Chondrocyte (in vitro differentiated cells): ENCODE results near the gene ZNF41. TPM values are rescaled to one million over a fixed set of nuclear protein-coding genes. Genes with fewer than 3 reads are reported as not detected.
A peak's percentile ranks its signal among the peaks of the same experiment; 100 is the strongest.

Source experiments
- DNase-seq: peaks from one replicate; pipeline ENCODE4 v3.0.0; 2021; ENCODE audit warnings: mixed read lengths, low spot score
- H3K27ac Mint-ChIP-seq: one replicate; pipeline ENCODE4 v1.8.0; 2021; ENCODE audit warnings: mild to moderate bottlenecking, moderate library complexity, mixed read lengths; ENCODE audit not compliant: unreplicated experiment
- H3K27me3 Mint-ChIP-seq: 2 replicates; pipeline ENCODE4 v1.8.0; 2021; ENCODE audit warnings: low read depth, mixed read lengths
- H3K36me3 Mint-ChIP-seq: 2 replicates; pipeline ENCODE4 v1.8.0; 2021; ENCODE audit warnings: low read depth, mixed read lengths
- H3K4me1 Mint-ChIP-seq: 2 replicates; pipeline ENCODE4 v1.8.0; 2021; ENCODE audit warnings: low read depth, mild to moderate bottlenecking, mixed read lengths
- H3K4me3 Mint-ChIP-seq: one replicate; pipeline ENCODE4 v1.8.0; 2021; ENCODE audit warnings: mild to moderate bottlenecking, moderate library complexity, mixed read lengths; ENCODE audit not compliant: unreplicated experiment
- H3K9me3 Mint-ChIP-seq: 2 replicates; pipeline ENCODE4 v1.8.0; 2021; ENCODE audit warnings: low read depth, mixed read lengths
- total RNA-seq: library from RNA; stranded (reverse); gene quantifications from 3 replicates; pipeline ENCODE4 v1.2.1, GENCODE V29; 2021
- TF ChIP-seq, protein P1 (sequence below): fragments of 200-600 bp; sonication (generic); IDR thresholded peaks from 2 replicates; pipeline ENCODE4 v1.5.0; 2021; ENCODE audit warnings: antibody characterized with exemption, mild to moderate bottlenecking, moderate library complexity

ZNF41 gene
- total RNA-seq, 1 donor from 2014 or later = 4.9 TPM

DNA sequence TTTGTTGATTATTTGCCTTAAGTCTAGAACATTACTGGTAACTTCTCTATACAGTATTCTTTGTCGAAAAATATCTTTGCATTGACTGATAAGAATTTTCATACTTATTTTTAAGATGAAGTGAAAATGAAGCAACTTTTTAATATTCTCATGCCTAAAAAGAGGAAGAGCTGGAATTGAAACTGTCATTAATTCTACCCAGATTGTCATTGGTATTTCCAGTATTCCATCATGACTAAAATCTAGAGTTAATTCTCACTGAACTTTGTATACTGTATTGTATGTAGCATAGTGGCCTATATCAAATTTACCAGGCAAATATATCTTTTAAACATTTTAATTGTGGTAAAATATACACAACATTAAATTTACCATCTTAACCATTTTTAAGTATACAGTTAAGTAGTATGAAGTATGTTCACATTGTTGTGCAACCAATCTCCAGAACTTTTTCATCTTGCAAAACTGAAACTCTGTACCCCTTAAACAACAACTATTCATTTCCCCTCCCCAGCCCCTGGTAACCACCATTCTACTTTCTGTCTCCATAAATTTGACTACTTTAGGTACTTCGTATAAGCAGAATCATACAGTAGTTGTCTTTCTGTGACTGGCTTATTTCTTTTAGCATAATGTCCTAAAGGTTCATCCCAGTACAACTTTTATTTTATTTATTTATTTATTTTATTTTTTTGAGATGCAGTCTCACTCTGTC lies 24.3 kb upstream of the ZNF41 start:
- no peaks in the 10 kb centered on the region for H3K36me3 Mint-ChIP-seq
- no peak for DNase-seq
- H3K27ac Mint-ChIP-seq = no peak overlapping the region
- no peaks in the 10 kb centered on the region for H3K9me3 Mint-ChIP-seq
- no peak overlapping the region for H3K4me3 Mint-ChIP-seq
- TF ChIP-seq, protein P1, sequence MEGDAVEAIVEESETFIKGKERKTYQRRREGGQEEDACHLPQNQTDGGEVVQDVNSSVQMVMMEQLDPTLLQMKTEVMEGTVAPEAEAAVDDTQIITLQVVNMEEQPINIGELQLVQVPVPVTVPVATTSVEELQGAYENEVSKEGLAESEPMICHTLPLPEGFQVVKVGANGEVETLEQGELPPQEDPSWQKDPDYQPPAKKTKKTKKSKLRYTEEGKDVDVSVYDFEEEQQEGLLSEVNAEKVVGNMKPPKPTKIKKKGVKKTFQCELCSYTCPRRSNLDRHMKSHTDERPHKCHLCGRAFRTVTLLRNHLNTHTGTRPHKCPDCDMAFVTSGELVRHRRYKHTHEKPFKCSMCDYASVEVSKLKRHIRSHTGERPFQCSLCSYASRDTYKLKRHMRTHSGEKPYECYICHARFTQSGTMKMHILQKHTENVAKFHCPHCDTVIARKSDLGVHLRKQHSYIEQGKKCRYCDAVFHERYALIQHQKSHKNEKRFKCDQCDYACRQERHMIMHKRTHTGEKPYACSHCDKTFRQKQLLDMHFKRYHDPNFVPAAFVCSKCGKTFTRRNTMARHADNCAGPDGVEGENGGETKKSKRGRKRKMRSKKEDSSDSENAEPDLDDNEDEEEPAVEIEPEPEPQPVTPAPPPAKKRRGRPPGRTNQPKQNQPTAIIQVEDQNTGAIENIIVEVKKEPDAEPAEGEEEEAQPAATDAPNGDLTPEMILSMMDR = no peak
- H3K27me3 Mint-ChIP-seq = no peaks in the 10 kb centered on the region
- peaks cover 5% of the 10 kb centered on the region for H3K4me1 Mint-ChIP-seq

DNA sequence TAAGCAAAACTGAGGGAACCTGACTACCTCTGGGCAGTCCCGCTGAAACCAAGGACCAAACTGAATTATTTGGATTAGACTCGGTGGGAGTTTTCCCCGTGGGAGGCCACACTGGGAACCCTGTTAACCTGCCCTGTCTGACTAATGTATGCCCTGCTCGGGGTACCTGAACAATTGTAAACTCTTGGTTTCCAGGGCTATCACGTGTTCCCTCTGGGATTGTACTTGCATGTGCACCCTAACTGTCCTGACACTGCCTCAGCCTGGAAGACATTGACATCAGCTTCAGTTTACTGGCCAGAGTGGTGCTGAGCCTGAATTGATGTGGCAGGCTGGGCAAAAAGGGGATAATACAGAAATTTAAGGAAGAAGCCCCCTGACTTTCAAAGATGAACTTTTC lies 20.1 kb upstream of the ZNF41 start:
- Mint-ChIP-seq H3K9me3 (no peaks in the 10 kb centered on the region), H3K27me3 (no peaks in the 10 kb centered on the region), H3K4me1 (peaks cover 24% of the 10 kb centered on the region), H3K27ac (no peak overlapping the region), H3K4me3 (no peak overlapping the region), H3K36me3 (no peaks in the 10 kb centered on the region)
- no peak for DNase-seq
- TF ChIP-seq, protein P1 = no peak

DNA sequence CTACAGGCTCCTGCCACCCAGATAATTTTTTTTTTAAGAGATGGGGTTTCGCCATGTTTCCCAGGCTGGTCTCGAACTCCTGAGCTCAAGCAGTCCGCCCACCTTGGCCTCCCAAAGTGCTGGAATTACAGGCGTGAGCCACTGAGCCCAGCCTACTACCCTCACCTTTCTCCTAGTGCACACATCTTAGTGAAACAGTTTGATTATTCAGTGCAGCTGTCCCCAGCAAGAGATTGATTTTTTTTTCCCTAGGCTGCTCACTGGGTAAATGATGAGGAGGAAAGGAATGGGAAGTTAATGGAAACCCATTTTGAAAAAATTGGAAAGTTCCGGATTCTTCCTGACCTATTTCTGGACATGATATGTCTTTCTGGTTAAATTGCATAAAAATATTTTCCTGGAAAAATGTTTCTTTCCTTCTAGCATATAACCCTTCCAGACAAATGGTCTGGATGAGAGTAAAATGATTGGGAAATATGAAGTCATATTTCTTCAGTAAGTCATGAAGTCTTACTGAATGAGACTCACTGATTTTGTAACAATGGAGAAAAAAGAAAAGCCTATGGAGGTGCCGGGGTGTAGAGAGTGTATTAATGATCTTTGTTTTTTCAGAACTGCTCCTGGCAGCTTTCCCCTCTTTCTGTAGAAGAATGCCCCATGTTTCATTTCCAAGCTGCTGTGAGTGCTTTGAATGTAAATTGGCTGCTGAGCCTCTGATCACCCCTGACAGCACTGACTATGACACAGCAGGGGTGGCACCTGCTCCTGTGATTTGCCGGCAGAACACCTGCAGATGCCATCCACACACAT lies 19.5 kb upstream of the ZNF41 start:
- Mint-ChIP-seq H3K4me1 (peaks cover 25% of the 10 kb centered on the region), H3K36me3 (no peaks in the 10 kb centered on the region), H3K27ac (peak overlapping the region; percentile 78), H3K4me3 (no peak overlapping the region), H3K27me3 (no peaks in the 10 kb centered on the region), H3K9me3 (no peaks in the 10 kb centered on the region)
- no peak for DNase-seq
- TF ChIP-seq, protein P1 = no peak

DNA sequence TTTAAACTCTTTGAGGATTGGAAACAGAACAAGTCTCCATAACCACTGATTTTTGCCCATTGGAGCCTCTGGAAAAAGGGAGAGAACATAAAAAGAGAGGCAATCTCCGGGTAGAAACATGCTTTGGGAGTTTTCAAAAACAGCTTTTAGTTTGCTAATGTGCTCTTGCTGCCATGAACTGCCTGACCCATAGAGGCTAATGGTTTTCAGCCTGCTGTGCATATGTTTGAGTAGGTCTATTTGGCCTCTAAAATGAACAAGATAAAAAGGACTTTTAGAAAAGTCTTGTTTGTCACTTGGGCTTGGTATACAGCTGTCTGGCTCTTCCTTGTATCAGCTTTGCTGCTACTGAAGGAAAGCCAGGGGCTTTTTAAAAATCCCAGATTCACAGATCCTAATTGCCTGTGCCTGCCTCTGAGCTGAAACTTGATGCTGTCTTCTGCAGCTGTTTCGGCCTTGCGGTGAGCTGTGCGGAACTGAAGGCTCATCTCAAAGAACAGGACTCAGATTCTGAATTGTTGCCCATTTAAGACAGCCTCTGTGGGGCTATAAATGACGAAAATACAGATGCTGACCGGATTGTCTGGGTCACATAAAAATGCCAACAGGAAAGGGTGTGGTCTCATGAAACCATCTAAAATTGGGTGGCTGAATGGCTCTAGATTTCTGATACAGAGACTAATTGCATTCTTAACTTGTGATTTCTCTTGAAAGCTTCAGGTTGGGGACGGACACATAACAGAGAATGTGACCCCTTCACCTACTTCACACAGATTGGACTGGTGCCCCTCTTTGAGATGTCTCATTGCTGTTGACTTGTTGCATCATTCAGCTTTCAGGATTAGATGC lies 18.4 kb upstream of the ZNF41 start:
- no peaks in the 10 kb centered on the region for H3K27me3 Mint-ChIP-seq
- peaks cover 4% of the 10 kb centered on the region for H3K9me3 Mint-ChIP-seq
- peak overlapping the region; percentile 78 for H3K27ac Mint-ChIP-seq
- peak overlapping the region; percentile 7 for H3K4me3 Mint-ChIP-seq
- TF ChIP-seq, protein P1 = no peak
- no peak for DNase-seq
- no peaks in the 10 kb centered on the region for H3K36me3 Mint-ChIP-seq
- H3K4me1 Mint-ChIP-seq = peaks cover 29% of the 10 kb centered on the region

DNA sequence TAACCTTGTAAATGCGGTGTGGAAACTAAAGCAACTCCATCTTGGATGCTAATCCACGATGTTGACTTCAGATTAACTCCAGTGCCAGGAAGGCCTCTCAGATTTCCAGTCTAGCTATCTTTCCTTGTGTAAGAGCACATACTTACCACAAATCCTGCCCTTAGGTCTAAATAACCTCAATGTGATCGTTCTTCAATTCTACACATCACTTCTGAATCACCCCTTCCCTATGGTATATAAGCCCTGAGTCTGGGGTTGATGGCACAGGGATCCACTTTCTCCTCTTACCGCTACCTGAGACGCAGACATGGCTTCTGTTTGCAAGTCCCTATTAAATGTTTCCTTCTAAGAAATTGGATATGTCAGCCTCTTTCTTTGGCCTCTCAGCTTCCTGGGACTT lies 17.5 kb upstream of the ZNF41 start:
- DNase-seq = no peak
- Mint-ChIP-seq H3K27ac (peak overlapping the region; percentile 29), H3K9me3 (peaks cover 6% of the 10 kb centered on the region), H3K4me3 (no peak overlapping the region), H3K36me3 (no peaks in the 10 kb centered on the region), H3K4me1 (peaks cover 29% of the 10 kb centered on the region), H3K27me3 (no peaks in the 10 kb centered on the region)
- TF ChIP-seq, protein P1 = no peak
